K562 (cell line): ENCODE data around the gene SLC25A1. TPM values are rescaled to one million over a fixed set of nuclear protein-coding genes. Genes with fewer than 3 reads are reported as not detected.

Experiments used
- ATAC-seq: fragments of 200-7000 bp; cut with Tn5 transposase; 3 replicates; pipeline ENCODE4 v1.9.1; 2020; ENCODE audit warnings: moderate library complexity
- BruUV-seq: library from RNA; stranded (reverse); fragments of 400-500 nt; replicated peaks from 2 replicates; lab custom pipeline; 2021; lab: Mats Ljungman, UMichigan
- CTCF ChIA-PET: fragments of 300-600 bp; formaldehyde crosslinking; extraction: SDS; loops from one replicate; lab custom pipeline; 2021; ENCODE audit warnings: low intra/inter-chr PET ratio; lab: Yijun Ruan, JAX
- POLR2A ChIA-PET: fragments of 300-600, 350-650 bp; sonication (Branson Sonifier 250); formaldehyde crosslinking; extraction: SDS; loops from one replicate; lab custom pipeline; 2021; ENCODE audit warnings: antibody characterized with exemption, inconsistent platforms; lab: Yijun Ruan, JAX
- DNase-seq, 4 experiments: peaks; one replicate each; pipeline versions ENCODE4 v3.0.0 to v3.0.0-alpha.2; 2011 to 2018; ENCODE audit warnings: low spot score in 3 of 4, mixed read lengths in 3 of 4; ENCODE audit errors: extremely low read depth in 1 of 4
- FAIRE-seq: peaks from 2 replicates; lab custom pipeline; 2011; peaks lifted over from hg19 to GRCh38; lab: Jason Lieb, UNC
- H2AFZ ChIP-seq: 2 replicates; pipeline ENCODE4 v1.6.0; 2011; ENCODE audit warnings: low read depth, low read length, control low read depth, inconsistent platforms
- H3K27ac ChIP-seq: fragments of 200-600 bp; 3 replicates; pipeline ENCODE4 v1.8.0; 2011; ENCODE audit warnings: low read depth, mild to moderate bottlenecking, control low read depth, inconsistent platforms, low read length, moderate library complexity, mixed read lengths; ENCODE audit errors: extremely low read depth
- H3K27me3 ChIP-seq, 2 experiments: fragments of 300-600 bp in 1 of 2; 2 replicates in 1 of 2; 3 replicates in 1 of 2; pipeline versions ENCODE4 v1.6.0 to v1.8.0; 2011; ENCODE audit warnings: inconsistent platforms in 2 of 2, low read length in 2 of 2, mild to moderate bottlenecking in 1 of 2, mixed read lengths in 1 of 2, moderate library complexity in 1 of 2; ENCODE audit not compliant: control insufficient read depth in 2 of 2, insufficient read depth in 2 of 2
- H3K36me3 ChIP-seq: fragments of 300-600 bp; 3 replicates; pipeline ENCODE4 v1.8.0; 2011; ENCODE audit warnings: mild to moderate bottlenecking, low read length, inconsistent platforms; ENCODE audit not compliant: control insufficient read depth, insufficient read depth
- H3K4me1 ChIP-seq, 2 experiments: fragments of 200-600 bp in 1 of 2; replicated peaks in 1 of 2; 2 replicates in 1 of 2; 3 replicates in 1 of 2; pipeline versions ENCODE4 v1.5.1 to v1.8.0; 2011; ENCODE audit warnings: inconsistent platforms in 2 of 2, low read length in 2 of 2, mild to moderate bottlenecking in 1 of 2, mixed read lengths in 1 of 2, moderate library complexity in 1 of 2; ENCODE audit not compliant: control insufficient read depth in 2 of 2, insufficient read depth in 2 of 2
- H3K4me2 ChIP-seq: 2 replicates; pipeline ENCODE4 v1.6.1; 2011; ENCODE audit warnings: low read length, control low read depth, inconsistent platforms, mixed read lengths; ENCODE audit not compliant: insufficient read depth
- H3K4me3 ChIP-seq: fragments of 200-600 bp; sonication (generic), shearing (Covaris generic); 2 replicates; pipeline ENCODE4 v1.5.1; 2016; ENCODE audit warnings: control low read depth, inconsistent platforms
- H3K79me2 ChIP-seq: fragments of 200-600 bp; 3 replicates; pipeline ENCODE4 v1.8.0; 2011; ENCODE audit warnings: low read length, inconsistent platforms; ENCODE audit not compliant: control insufficient read depth, insufficient read depth
- H3K9ac ChIP-seq, 2 experiments: 2 replicates each; pipeline versions ENCODE4 v1.6.0 to v1.6.1; 2011; ENCODE audit warnings: low read depth in 2 of 2, low read length in 2 of 2, control low read depth in 1 of 2, inconsistent platforms in 1 of 2, mild to moderate bottlenecking in 1 of 2, mixed read lengths in 1 of 2; ENCODE audit not compliant: insufficient read depth in 1 of 2
- H3K9me1 ChIP-seq: one replicate; pipeline ENCODE4 v1.6.0; 2011; ENCODE audit warnings: inconsistent platforms, mild to moderate bottlenecking, low read length, moderate library complexity; ENCODE audit not compliant: control insufficient read depth, insufficient read depth
- H3K9me3 ChIP-seq: replicated peaks from 2 replicates; pipeline ENCODE4 v1.5.1; 2011; ENCODE audit warnings: low read depth, low read length, inconsistent platforms; ENCODE audit not compliant: control insufficient read depth, insufficient read depth
- H4K20me1 ChIP-seq: replicated peaks from 2 replicates; pipeline ENCODE4 v1.6.1; 2011; ENCODE audit warnings: low read length, inconsistent platforms, mixed read lengths; ENCODE audit not compliant: control insufficient read depth, insufficient read depth
- ARID2 ChIP-seq: fragments of 450-650 bp; IDR thresholded peaks from 2 replicates; pipeline ENCODE4 v1.6.1; 2017; ENCODE audit warnings: antibody characterized with exemption, mild to moderate bottlenecking
- EHMT2 ChIP-seq: fragments of 450-650 bp; IDR thresholded peaks from 2 replicates; pipeline ENCODE4 v1.6.1; 2018; ENCODE audit warnings: antibody characterized with exemption
- ETS1 ChIP-seq: conservative IDR thresholded peaks from 2 replicates; pipeline ENCODE4 v1.6.1; 2011; ENCODE audit warnings: low read depth, mild to moderate bottlenecking, low read length; ENCODE audit not compliant: control insufficient read depth
- MBD2 ChIP-seq: sonication (generic); IDR thresholded peaks from 2 replicates; pipeline ENCODE4 v1.6.1; 2016; ENCODE audit warnings: low read depth, borderline replicate concordance
- MCM7 ChIP-seq, 2 experiments: fragments of 450-650 bp; IDR thresholded peaks; 2 replicates each; pipeline ENCODE4 v1.6.1; 2016 to 2018
- SAP30 ChIP-seq: fragments of 200-600 bp; sonication (generic); IDR thresholded peaks from 2 replicates; pipeline ENCODE4 v1.6.1; 2012; ENCODE audit warnings: borderline replicate concordance, low read depth, mild to moderate bottlenecking, moderate library complexity, low read length, control low read depth, inconsistent platforms; ENCODE audit not compliant: insufficient read depth, poor library complexity, severe bottlenecking
- SP1 ChIP-seq: sonication (generic); formaldehyde crosslinking; IDR thresholded peaks from 2 replicates; pipeline ENCODE4 v1.8.1; 2022; ENCODE audit warnings: mild to moderate bottlenecking, missing genetic modification reagents
- TAF15 ChIP-seq: fragments of 200-400 bp; formaldehyde crosslinking; IDR thresholded peaks from 2 replicates; pipeline ENCODE4 v1.6.1; 2017; ENCODE audit warnings: mild to moderate bottlenecking, low read depth, low read length, moderate library complexity
- THRB ChIP-seq: fragments of 450-650 bp; formaldehyde crosslinking; conservative IDR thresholded peaks from 2 replicates; pipeline ENCODE4 v1.4.0; 2022; ENCODE audit warnings: mild to moderate bottlenecking, missing genetic modification characterization
- TSC22D4 ChIP-seq: fragments of 450-650 bp; IDR thresholded peaks from 2 replicates; pipeline ENCODE4 v1.6.1; 2016; ENCODE audit warnings: missing genetic modification characterization, missing biosample characterization, control low read depth
- ZBTB11 ChIP-seq, 3 experiments: fragments of 200-800 bp in 1 of 3; fragments of 250-450 bp in 1 of 3; fragments of 450-650 bp in 1 of 3; sonication (Bioruptor Pico) in 1 of 3; sonication (Bioruptor generic) in 1 of 3; formaldehyde crosslinking in 1 of 3; IDR thresholded peaks; 2 replicates each; pipeline versions ENCODE4 v1.6.1 to v1.8.0; 2016 to 2022; ENCODE audit warnings: mild to moderate bottlenecking in 2 of 3, missing genetic modification characterization in 2 of 3, missing compliant biosample characterization in 1 of 3, moderate library complexity in 1 of 3
- ZNF41 ChIP-seq: fragments of 250-450 bp; sonication (Bioruptor Pico); conservative IDR thresholded peaks from 2 replicates; pipeline ENCODE4 v1.4.0; 2020; ENCODE audit warnings: mild to moderate bottlenecking
- ZNF444 ChIP-seq: fragments of 250-450 bp; sonication (Bioruptor Pico); IDR thresholded peaks from 2 replicates; pipeline ENCODE4 v1.4.0; 2020; ENCODE audit warnings: mild to moderate bottlenecking, moderate library complexity
- ZNF780A ChIP-seq: fragments of 250-450 bp; sonication (Bioruptor Pico); IDR thresholded peaks from 2 replicates; pipeline ENCODE4 v1.5.0; 2021; ENCODE audit warnings: mild to moderate bottlenecking
- WGBS: fragments of 100-300 bp; shearing (Covaris generic); methylation state at CpG from one replicate; pipeline ENCODE4 v1.1.6; 2016; ENCODE audit warnings: low coverage, mixed read lengths; ENCODE audit not compliant: insufficient coverage; ENCODE audit errors: missing lambda C conversion rate; 5-methylcytosine and 5-hydroxymethylcytosine counted together
- in situ Hi-C: fragments of 300-500 bp; cut with MboI; formaldehyde crosslinking; loops from 4 replicates; pipeline ENCODE4 v1.15.0; 2018; ENCODE audit warnings: inconsistent platforms, mixed read lengths
- intact Hi-C: fragments of 100-400 bp; cut with micrococcal nuclease; formaldehyde crosslinking; loops from 2 replicates; pipeline ENCODE4 v1.14.2; 2022
- polyA plus RNA-seq, 8 experiments: library from polyadenylated mRNA; depleted of rRNA in 4 of 8; stranded (reverse) in 5 of 8; unstranded in 3 of 8; fragments of >200 nt; fragmentation: Nextera tagmentation in 2 of 8; fragmentation: Illumina TruSeq in 1 of 8; extraction: Ambion mirVana in 2 of 8; extraction: Trizol in 1 of 8; gene quantifications; 2 replicates each; pipeline versions ENCODE4 v1.2.1 to v1.2.3, GENCODE V29; 2011 to 2014; ENCODE audit warnings: inconsistent platforms in 1 of 8, missing spikeins in 1 of 8
- total RNA-seq, 7 experiments: library from RNA; depleted of rRNA in 6 of 7; stranded (reverse); fragments of >200 nt in 6 of 7; fragmentation: Illumina TruSeq in 2 of 7; extraction: Trizol in 2 of 7; gene quantifications; 2 replicates each; pipeline versions ENCODE4 v1.2.1 to v1.2.3, GENCODE V29; 2011 to 2021; ENCODE audit warnings: low replicate concordance in 1 of 7

Gene SLC25A1
- total and polyA plus RNA-seq, 9 of the 15 experiments (the other 6 are each of a cell fraction or from before 2014, with no cell fraction given), result 11.0 to 408 (median 110) TPM

GRCh38 chr22:19126309-19127273 is 51.9 kb downstream of the SLC25A1 start:
- CTCF ChIA-PET, result no interaction called here
- in situ Hi-C loops, result no loop called here
- ATAC-seq, result no peak
- H3K27me3 ChIP-seq, result peaks cover 18 to 30% of the 10 kb centered on the region in 2 experiments; a peak in 4 of 5 replicates
- H2AFZ ChIP-seq, result no peak overlapping the region
- peaks cover 7 to 39% of the 10 kb centered on the region in 2 experiments; a peak in 4 of 5 replicates for H3K4me1 ChIP-seq
- H3K9me3 ChIP-seq, result no peaks in the 10 kb centered on the region
- intact Hi-C loops, result loop anchor here (10.0 kb wide), 1 partner anchor 498 kb away; no protein-coding TSS in a partner anchor
- no peak overlapping the region for H3K27ac ChIP-seq
- peaks cover 6% of the 10 kb centered on the region for H3K9me1 ChIP-seq
- no peak for FAIRE-seq
- no peak overlapping the region for H3K4me3 ChIP-seq
- no TSS peak for BruUV-seq
- peak overlapping the region in 1 of 2 experiments; percentile 26; a peak in 2 of 4 replicates for H3K9ac ChIP-seq
- H3K79me2 ChIP-seq, result peaks cover 6% of the 10 kb centered on the region
- 30% methylated on average over 19 of the region's 19 CpGs for WGBS
- DNase-seq, result no peak
- H4K20me1 ChIP-seq, result peaks cover 12% of the 10 kb centered on the region
- H3K36me3 ChIP-seq, result peaks cover 3% of the 10 kb centered on the region; the same call in 1 of the 3 replicates
- no peak overlapping the region for H3K4me2 ChIP-seq
- POLR2A ChIA-PET, result interaction anchor here (0.5 to 5.0 kb wide), 9 partner anchors 9 to 519 kb away, joined by 3 to 44 read pairs (median 4); no protein-coding TSS in a partner anchor
- 0 out of 2 replicates have a peak, but pooled peaks have one; percentile 55 for TF ChIP-seq TAF15
- TF ChIP-seq MBD2, result no peak
- TF ChIP-seq TSC22D4 (tag), result peak; percentile 86; the same call in 1 of the 2 replicates
- TF ChIP-seq ZNF444 (CRISPR knock-in tag), result no peak
- no peak for TF ChIP-seq ETS1
- TF ChIP-seq ARID2, result no peak
- TF ChIP-seq SP1 (CRISPR knock-in tag), result no peak
- no peak for TF ChIP-seq ZNF41 (CRISPR knock-in tag)
- no peak for TF ChIP-seq ZNF780A (CRISPR knock-in tag)
- 0 out of 2 replicates have a peak, but pooled peaks have one; percentile 33 for TF ChIP-seq THRB
- peak; percentile 18 for TF ChIP-seq SAP30
- TF ChIP-seq ZBTB11 (CRISPR knock-in tag; IDR thresholded peaks at IDR 0.05), result no peak
- TF ChIP-seq MCM7 (IDR thresholded peaks at IDR 0.05), result peak in 1 of 2 experiments; percentile 60; a peak in 2 of 4 replicates
- 0 out of 2 replicates have a peak, but pooled peaks have one; percentile 30 for TF ChIP-seq EHMT2
